Measurements from ENCODE around the gene HSF5.

Gene HSF5

GRCh38 chr17:58412961-58413586 lies 75.1 kb downstream of the HSF5 start:
- peaks cover 1% of the 10 kb centered on the region for H3K79me1 ChIP-seq (ENCODE audit: low read length)
- WGBS (ENCODE audit: extremely low coverage, insufficient coverage, insufficient read length): no CpG with 5 or more reads among the region's 3 CpGs
- H2AFZ ChIP-seq (ENCODE audit: insufficient read depth, low read length, poor library complexity): no peak overlapping the region
- no peaks in the 10 kb centered on the region for H3K9me3 ChIP-seq (ENCODE audit: insufficient read depth, low read depth, low read length)
- H3K27ac ChIP-seq (ENCODE audit: low read depth, low read length): no peak overlapping the region
- H3K14ac ChIP-seq (ENCODE audit: low read length): no peak overlapping the region
- no peak overlapping the region for H4K8ac ChIP-seq (ENCODE audit: low read depth, low read length)
- no peak overlapping the region for H3K4ac ChIP-seq (ENCODE audit: low read depth, low read length)
- no peak overlapping the region for H2AK5ac ChIP-seq (ENCODE audit: low read length)
- H3K18ac ChIP-seq (ENCODE audit: low read length): no peak overlapping the region
- no peaks in the 10 kb centered on the region for H3K79me2 ChIP-seq (ENCODE audit: control insufficient read depth, insufficient read depth, low read length, poor library complexity)
- H3K36me3 ChIP-seq (ENCODE audit: control insufficient read depth in 1 of 2, insufficient read depth in 2 of 2, low read length in 2 of 2): no peaks in the 10 kb centered on the region
- H3K4me1 ChIP-seq (ENCODE audit: control insufficient read depth in 1 of 2, insufficient read depth in 2 of 2, low read length in 2 of 2): peaks cover 3 to 6% of the 10 kb centered on the region in 2 experiments
- no peak overlapping the region for H2BK5ac ChIP-seq (ENCODE audit: low read depth, low read length, poor library complexity)
- H2BK12ac ChIP-seq (ENCODE audit: low read length): no peak overlapping the region
- peak in 1 of 2 donors; percentile 74 for DNase-seq
- no peak overlapping the region for H2BK120ac ChIP-seq (ENCODE audit: insufficient read depth, low read length, poor library complexity)
- no peak overlapping the region for H3K9ac ChIP-seq (ENCODE audit: low read length)
- no peak overlapping the region for H3K4me3 ChIP-seq (ENCODE audit: low read depth, low read length)
- no peaks in the 10 kb centered on the region for H3K27me3 ChIP-seq (ENCODE audit: insufficient read depth, low read length)
- H3K4me2 ChIP-seq (ENCODE audit: low read length): no peak overlapping the region
- no peak overlapping the region for H4K91ac ChIP-seq (ENCODE audit: low read depth, low read length)
- no peak overlapping the region for H3K23ac ChIP-seq (ENCODE audit: low read length)
- H4K12ac ChIP-seq (ENCODE audit: low read depth, low read length): no peak overlapping the region

- Histone ChIP-seq H3K4me3 (ENCODE audit: low read depth, low read length) (no peak overlapping the region), H3K4ac (ENCODE audit: low read depth, low read length) (no peak overlapping the region), H2BK120ac (ENCODE audit: insufficient read depth, low read length, poor library complexity) (no peak overlapping the region), H3K4me1 (ENCODE audit: control insufficient read depth in 1 of 2, insufficient read depth in 2 of 2, low read length in 2 of 2) (peaks cover 3 to 6% of the 10 kb centered on the region in 2 experiments), H2BK5ac (ENCODE audit: low read depth, low read length, poor library complexity) (no peak overlapping the region), H4K91ac (ENCODE audit: low read depth, low read length) (no peak overlapping the region), H3K79me2 (ENCODE audit: control insufficient read depth, insufficient read depth, low read length, poor library complexity) (no peaks in the 10 kb centered on the region), H2BK12ac (ENCODE audit: low read length) (no peak overlapping the region), H3K9me3 (ENCODE audit: insufficient read depth, low read depth, low read length) (no peaks in the 10 kb centered on the region), H3K14ac (ENCODE audit: low read length) (no peak overlapping the region), H2AK5ac (ENCODE audit: low read length) (no peak overlapping the region), H4K8ac (ENCODE audit: low read depth, low read length) (no peak overlapping the region), H3K4me2 (ENCODE audit: low read length) (no peak overlapping the region), H3K79me1 (ENCODE audit: low read length) (peaks cover 1% of the 10 kb centered on the region), H3K23ac (ENCODE audit: low read length) (no peak overlapping the region), H3K36me3 (ENCODE audit: control insufficient read depth in 1 of 2, insufficient read depth in 2 of 2, low read length in 2 of 2) (no peaks in the 10 kb centered on the region), H4K12ac (ENCODE audit: low read depth, low read length) (no peak overlapping the region), H3K27me3 (ENCODE audit: insufficient read depth, low read length) (no peaks in the 10 kb centered on the region), H3K9ac (ENCODE audit: low read length) (no peak overlapping the region), H3K27ac (ENCODE audit: low read depth, low read length) (no peak overlapping the region), H2AFZ (ENCODE audit: insufficient read depth, low read length, poor library complexity) (no peak overlapping the region), H3K18ac (ENCODE audit: low read length) (no peak overlapping the region)
- no CpG with 5 or more reads among the region's 1 CpG for WGBS (ENCODE audit: extremely low coverage, insufficient coverage, insufficient read length)
- DNase-seq: peak in 1 of 2 donors; percentile 74
Measured at GRCh38 chr17:58412064-58412703, 76.0 kb downstream of the HSF5 start.

- no peaks in the 10 kb centered on the region for H3K36me3 ChIP-seq (ENCODE audit: control insufficient read depth in 1 of 2, insufficient read depth in 2 of 2, low read length in 2 of 2)
- no peak overlapping the region for H2BK120ac ChIP-seq (ENCODE audit: insufficient read depth, low read length, poor library complexity)
- H4K91ac ChIP-seq (ENCODE audit: low read depth, low read length): no peak overlapping the region
- no peak overlapping the region for H3K9ac ChIP-seq (ENCODE audit: low read length)
- H3K14ac ChIP-seq (ENCODE audit: low read length): no peak overlapping the region
- H3K18ac ChIP-seq (ENCODE audit: low read length): no peak overlapping the region
- no peak overlapping the region for H4K8ac ChIP-seq (ENCODE audit: low read depth, low read length)
- no peaks in the 10 kb centered on the region for H3K9me3 ChIP-seq (ENCODE audit: insufficient read depth, low read depth, low read length)
- no peaks in the 10 kb centered on the region for H3K79me1 ChIP-seq (ENCODE audit: low read length)
- no peak overlapping the region for H2AK5ac ChIP-seq (ENCODE audit: low read length)
- H3K23ac ChIP-seq (ENCODE audit: low read length): no peak overlapping the region
- H3K27ac ChIP-seq (ENCODE audit: low read depth, low read length): no peak overlapping the region
- H3K4me3 ChIP-seq (ENCODE audit: low read depth, low read length): no peak overlapping the region
- no peak overlapping the region for H4K12ac ChIP-seq (ENCODE audit: low read depth, low read length)
- no peaks in the 10 kb centered on the region for H3K79me2 ChIP-seq (ENCODE audit: control insufficient read depth, insufficient read depth, low read length, poor library complexity)
- no peak overlapping the region for H2BK12ac ChIP-seq (ENCODE audit: low read length)
- H3K4ac ChIP-seq (ENCODE audit: low read depth, low read length): peak overlapping the region; percentile 55
- H3K4me1 ChIP-seq (ENCODE audit: control insufficient read depth in 1 of 2, insufficient read depth in 2 of 2, low read length in 2 of 2): peaks cover 3 to 6% of the 10 kb centered on the region in 2 experiments
- H2AFZ ChIP-seq (ENCODE audit: insufficient read depth, low read length, poor library complexity): no peak overlapping the region
- no peak overlapping the region for H2BK5ac ChIP-seq (ENCODE audit: low read depth, low read length, poor library complexity)
- DNase-seq: peak; percentile 88 to 96
- no CpG with 5 or more reads among the region's 1 CpG for WGBS (ENCODE audit: extremely low coverage, insufficient coverage, insufficient read length)
- no peaks in the 10 kb centered on the region for H3K27me3 ChIP-seq (ENCODE audit: insufficient read depth, low read length)
- no peak overlapping the region for H3K4me2 ChIP-seq (ENCODE audit: low read length)
Measured at GRCh38 chr17:58411408-58411894, 76.8 kb downstream of the HSF5 start.

GRCh38 chr17:58410714-58411407 lies 77.3 kb downstream of the HSF5 start:
- H3K18ac ChIP-seq (ENCODE audit: low read length): no peak overlapping the region
- no peak overlapping the region for H2AK5ac ChIP-seq (ENCODE audit: low read length)
- no peak overlapping the region for H2BK5ac ChIP-seq (ENCODE audit: low read depth, low read length, poor library complexity)
- no peak overlapping the region for H2BK12ac ChIP-seq (ENCODE audit: low read length)
- H3K4ac ChIP-seq (ENCODE audit: low read depth, low read length): no peak overlapping the region
- H3K4me2 ChIP-seq (ENCODE audit: low read length): no peak overlapping the region
- DNase-seq: no peak
- H2AFZ ChIP-seq (ENCODE audit: insufficient read depth, low read length, poor library complexity): no peak overlapping the region
- no peaks in the 10 kb centered on the region for H3K27me3 ChIP-seq (ENCODE audit: insufficient read depth, low read length)
- no peak overlapping the region for H2BK120ac ChIP-seq (ENCODE audit: insufficient read depth, low read length, poor library complexity)
- H3K14ac ChIP-seq (ENCODE audit: low read length): no peak overlapping the region
- H3K9me3 ChIP-seq (ENCODE audit: insufficient read depth, low read depth, low read length): no peaks in the 10 kb centered on the region
- no peak overlapping the region for H3K9ac ChIP-seq (ENCODE audit: low read length)
- H3K27ac ChIP-seq (ENCODE audit: low read depth, low read length): no peak overlapping the region
- no peaks in the 10 kb centered on the region for H3K36me3 ChIP-seq (ENCODE audit: control insufficient read depth in 1 of 2, insufficient read depth in 2 of 2, low read length in 2 of 2)
- H3K4me3 ChIP-seq (ENCODE audit: low read depth, low read length): no peak overlapping the region
- H4K91ac ChIP-seq (ENCODE audit: low read depth, low read length): no peak overlapping the region
- no peaks in the 10 kb centered on the region for H3K79me2 ChIP-seq (ENCODE audit: control insufficient read depth, insufficient read depth, low read length, poor library complexity)
- H4K12ac ChIP-seq (ENCODE audit: low read depth, low read length): no peak overlapping the region
- H3K79me1 ChIP-seq (ENCODE audit: low read length): no peaks in the 10 kb centered on the region
- H3K4me1 ChIP-seq (ENCODE audit: control insufficient read depth in 1 of 2, insufficient read depth in 2 of 2, low read length in 2 of 2): peaks cover 3 to 6% of the 10 kb centered on the region in 2 experiments
- H4K8ac ChIP-seq (ENCODE audit: low read depth, low read length): no peak overlapping the region
- H3K23ac ChIP-seq (ENCODE audit: low read length): no peak overlapping the region

Data from trophoblast cell (in vitro differentiated cells and primary cell).